Fibroblast of the conjunctiva (primary cell): ENCODE results near the gene TIMM10B.
"Not testable (repeated sequence)": the region's sequence is repeated elsewhere in the genome, so short reads cannot be mapped to it uniquely, and the experiment has no call there.

ENCODE experiments used
- DNase-seq: peaks from one replicate; pipeline ENCODE4 v3.0.0-alpha.2; 2010; ENCODE audit warnings: low read depth

TIMM10B gene

DNA sequence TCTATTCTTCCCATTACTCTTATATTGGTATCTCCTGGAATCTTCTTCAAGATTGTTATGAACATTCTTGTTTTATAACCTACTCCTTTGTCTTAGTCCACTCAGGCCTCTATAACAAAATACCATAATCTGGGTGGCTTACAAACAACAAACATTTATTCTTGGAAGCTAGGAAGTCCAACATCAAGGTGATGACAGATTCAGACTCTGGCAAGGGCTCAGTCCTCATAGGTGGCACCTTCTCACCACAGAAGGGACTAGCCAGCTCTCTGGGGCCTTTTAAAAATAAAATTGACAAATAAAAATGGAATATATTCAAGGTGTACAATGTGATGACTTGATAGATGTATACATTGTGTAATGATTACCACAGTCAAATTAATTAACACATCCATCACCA lies 35.6 kb downstream of the TIMM10B start:
- DNase-seq: no peak

DNA sequence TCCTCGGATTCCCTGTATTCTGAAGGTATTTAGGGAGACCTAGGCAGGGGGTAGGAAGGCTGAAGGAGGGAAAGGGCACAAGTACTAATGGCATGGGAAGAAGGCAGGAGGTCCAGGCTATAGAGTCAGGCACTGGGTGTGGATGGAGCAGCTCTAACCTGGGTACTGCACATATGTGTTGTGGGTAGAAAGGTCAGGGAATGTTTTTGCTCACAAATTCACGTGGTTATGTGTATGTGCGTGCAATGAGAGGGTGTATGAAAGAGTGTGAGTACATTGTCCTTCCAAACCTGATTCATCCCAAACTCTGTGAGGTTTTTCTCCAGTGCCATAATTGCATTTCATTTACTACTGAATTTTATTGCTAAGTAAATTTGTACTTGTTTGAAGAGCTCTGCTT lies 39.0 kb downstream of the TIMM10B start:
- DNase-seq: no peak

DNA sequence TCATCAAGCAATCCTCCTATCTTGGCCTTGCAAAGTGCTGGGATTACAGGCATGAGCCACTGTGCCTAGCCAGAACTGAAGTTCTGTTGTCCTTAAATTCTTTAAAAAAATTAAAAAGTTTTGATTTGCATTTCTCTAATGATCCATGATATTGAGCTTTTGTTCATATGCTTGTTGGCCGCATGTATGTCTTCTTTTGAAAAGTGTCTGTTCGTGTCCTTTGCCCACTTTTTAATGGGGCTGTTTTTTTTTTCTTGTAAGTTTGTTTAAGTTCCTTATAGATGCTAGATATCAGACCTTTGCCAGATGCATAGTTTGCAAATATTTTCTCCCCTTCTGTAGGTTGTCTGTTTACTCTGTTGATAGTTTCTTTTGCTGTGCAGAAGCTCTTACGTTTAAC lies 40.6 kb downstream of the TIMM10B start:
- not testable (repeated sequence) for DNase-seq

DNA sequence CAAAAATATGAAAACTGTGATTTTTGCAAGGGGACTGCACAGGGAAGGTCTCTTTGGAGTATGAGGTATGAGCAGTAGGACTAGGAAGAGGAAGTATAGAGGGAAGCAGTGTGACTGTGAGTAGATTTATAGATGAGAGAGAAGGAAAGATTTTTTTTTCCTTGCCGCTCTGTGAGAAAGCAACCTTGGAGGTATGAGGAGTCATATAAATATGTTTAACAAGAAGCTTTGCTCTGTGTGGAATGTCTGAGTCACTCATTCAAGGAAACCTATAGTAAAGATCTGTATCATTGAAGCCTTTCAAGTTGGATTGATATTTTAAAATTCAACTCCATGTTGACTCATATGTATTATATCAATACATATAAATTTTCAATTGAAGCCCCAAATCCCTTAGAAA lies 42.0 kb downstream of the TIMM10B start:
- DNase-seq: no peak

DNA sequence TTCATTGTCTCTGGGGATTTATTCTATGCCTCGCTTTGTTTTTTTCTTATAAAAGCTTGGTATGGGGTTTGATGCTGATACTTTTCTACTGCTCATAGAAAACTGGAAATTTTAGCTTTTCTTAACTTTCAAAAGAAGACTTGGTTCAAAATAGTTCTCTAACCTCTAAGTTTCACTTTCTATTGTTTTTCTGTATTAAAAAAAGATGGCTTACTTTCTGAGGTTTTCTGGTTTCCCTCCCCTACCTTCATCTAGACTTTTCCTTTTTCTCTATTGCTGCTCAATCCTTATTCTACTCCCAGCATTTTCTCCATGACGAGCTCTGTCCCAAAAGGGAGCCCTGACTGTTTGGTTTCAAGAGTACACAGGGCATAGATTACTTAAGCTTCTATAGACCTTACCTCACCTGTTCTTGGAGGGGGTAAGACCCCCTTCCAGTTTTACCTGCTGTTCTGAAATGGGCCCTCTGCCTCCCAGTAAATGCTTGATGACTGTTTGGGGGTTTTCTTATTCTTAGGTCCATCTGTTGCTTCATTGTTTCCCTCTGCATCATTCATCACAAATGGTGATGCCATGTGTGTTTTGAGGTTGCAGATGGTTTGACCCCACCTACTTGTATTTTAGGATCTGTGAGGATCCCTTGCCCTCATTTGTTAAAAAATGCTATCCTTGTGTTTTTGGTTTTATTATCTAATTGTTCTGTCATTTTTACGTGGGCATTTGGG lies 45.3 kb downstream of the TIMM10B start:
- no peak for DNase-seq

DNA sequence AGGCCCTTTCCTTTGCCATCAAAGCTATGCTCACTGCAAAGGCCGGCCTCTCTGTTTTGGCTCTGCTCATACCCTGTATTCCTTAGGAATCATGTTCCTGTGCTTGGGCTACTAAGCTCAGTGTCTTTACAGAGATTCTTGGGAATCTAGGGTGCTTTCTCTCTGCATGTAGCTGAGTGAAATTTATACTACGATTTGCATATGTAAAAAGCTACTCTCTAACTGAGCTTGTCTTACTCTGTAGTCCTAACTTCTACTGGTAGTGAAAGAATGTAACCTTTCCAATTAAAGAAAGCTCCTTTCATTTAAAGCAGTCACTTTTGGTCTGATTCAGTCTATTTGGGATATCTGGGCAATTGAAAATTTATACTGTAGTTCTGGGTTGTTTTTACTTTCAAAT lies 48.0 kb downstream of the TIMM10B start:
- no peak for DNase-seq

DNA sequence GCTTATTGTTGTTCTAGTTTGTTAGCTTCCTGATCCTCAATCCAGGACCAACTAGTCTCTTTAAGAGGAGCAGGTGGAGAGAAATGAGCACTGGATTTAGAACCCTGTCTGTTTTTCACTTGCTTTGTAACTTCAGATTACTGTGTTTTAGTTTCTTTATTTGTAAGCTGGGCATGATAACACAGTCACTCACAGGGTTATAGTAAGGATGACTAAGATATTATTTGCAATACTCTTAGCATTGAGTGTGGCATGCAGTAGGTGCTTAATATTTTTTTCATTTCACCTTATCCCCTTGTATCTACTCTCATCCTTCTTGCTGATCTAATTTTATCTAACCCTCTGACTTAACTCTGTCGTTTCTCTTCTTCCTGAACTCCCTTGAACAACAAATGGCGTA lies 49.5 kb downstream of the TIMM10B start:
- DNase-seq: no peak

DNA sequence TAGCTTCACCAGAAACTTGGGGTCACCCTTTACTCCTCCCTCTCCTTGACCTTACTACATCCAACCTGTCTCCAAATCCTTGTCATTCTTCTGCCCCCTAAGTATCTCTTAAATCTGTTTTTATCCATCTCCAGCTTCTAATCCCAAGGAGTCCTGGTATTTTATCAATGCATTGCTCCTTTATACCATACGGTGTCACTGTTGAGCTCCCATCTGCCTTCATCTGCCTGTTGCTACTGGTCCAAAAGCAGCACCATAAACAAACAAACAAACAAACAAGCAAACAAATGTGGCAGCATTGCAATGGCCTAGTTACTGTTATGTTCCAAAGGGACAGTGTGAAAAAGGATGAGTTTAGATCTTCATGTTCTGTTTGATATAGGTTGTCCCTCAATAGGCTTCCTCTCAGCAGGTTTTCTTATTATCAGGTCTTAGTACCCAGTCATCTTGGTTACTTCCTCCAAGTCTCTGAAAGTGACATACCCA lies 50.0 kb downstream of the TIMM10B start:
- DNase-seq: peak; percentile 26
